ENCODE results near the gene METRNL. TPM values are rescaled to one million over a fixed set of nuclear protein-coding genes. Genes with fewer than 3 reads are reported as not detected.

The METRNL gene
- total RNA-seq, 1 experiment from 2014 or later = 30.6 TPM

- intact Hi-C loops (cut with micrococcal nuclease) = no loop called here
- ATAC-seq = no peak
Observed at GRCh38 chr17:83068641-83069570, 10.5 kb upstream of the METRNL start.

GRCh38 chr17:83069571-83069906, 9.9 kb upstream of the METRNL start:
- peaks cover 15% of the 10 kb centered on the region for H3K4me1 ChIP-seq (ENCODE audit: insufficient read depth, low read length)

More at GRCh38 chr17:83068641-83069570, 10.5 kb upstream of the METRNL start:
- Histone ChIP-seq H4K20me1 (ENCODE audit: low read length) (no peaks in the 10 kb centered on the region), H3K4me3 (ENCODE audit: low read length) (no peak overlapping the region), H3K9ac (ENCODE audit: low read length) (no peak overlapping the region), H3K27ac (ENCODE audit: low read length) (no peak overlapping the region), H3F3A (ENCODE audit: low read length, unreplicated experiment) (no peaks in the 10 kb centered on the region), H3K9me2 (replicated peaks; ENCODE audit: low read length) (no peaks in the 10 kb centered on the region), H3K4me1 (ENCODE audit: insufficient read depth, low read length) (peaks cover 17% of the 10 kb centered on the region), H3K27me3 (ENCODE audit: low read length) (no peaks in the 10 kb centered on the region), H3K79me2 (ENCODE audit: low read length) (no peaks in the 10 kb centered on the region), H3K36me3 (ENCODE audit: low read depth, low read length) (no peaks in the 10 kb centered on the region), H2AFZ (ENCODE audit: low read length) (no peak overlapping the region), H3K4me2 (ENCODE audit: low read length) (no peak overlapping the region), H3K9me3 (ENCODE audit: low read length) (no peaks in the 10 kb centered on the region)
- TF ChIP-seq EZH2phosphoT487 (IDR thresholded peaks at IDR 0.05; ENCODE audit: borderline replicate concordance, low read length) (no peak), EZH2 (IDR thresholded peaks at IDR 0.05; ENCODE audit: low read length, unreplicated experiment) (no peak), CTCF (conservative IDR thresholded peaks at IDR 0.05; ENCODE audit: low read depth, low read length) (no peak)
- DNase-seq = no peak
- BruUV-seq (replicated peaks) = no TSS peak
- CTCF ChIA-PET = no interaction called here
- POLR2A ChIA-PET (ENCODE audit: unreplicated experiment) = no interaction called here

More at GRCh38 chr17:83069571-83069906, 9.9 kb upstream of the METRNL start:
- Histone ChIP-seq H2AFZ (ENCODE audit: low read length) (no peak overlapping the region), H3K4me2 (ENCODE audit: low read length) (no peak overlapping the region), H3K27me3 (ENCODE audit: low read length) (no peaks in the 10 kb centered on the region), H3K9me2 (replicated peaks; ENCODE audit: low read length) (no peaks in the 10 kb centered on the region), H3K27ac (ENCODE audit: low read length) (no peak overlapping the region), H3K79me2 (ENCODE audit: low read length) (no peaks in the 10 kb centered on the region), H3K9me3 (ENCODE audit: low read length) (no peaks in the 10 kb centered on the region), H3K4me3 (ENCODE audit: low read length) (no peak overlapping the region), H3F3A (ENCODE audit: low read length, unreplicated experiment) (no peaks in the 10 kb centered on the region), H3K9ac (ENCODE audit: low read length) (no peak overlapping the region), H3K36me3 (ENCODE audit: low read depth, low read length) (no peaks in the 10 kb centered on the region), H4K20me1 (ENCODE audit: low read length) (no peaks in the 10 kb centered on the region)
- no peak for ATAC-seq
- ChIA-PET POLR2A (ENCODE audit: unreplicated experiment) (no interaction called here), CTCF (no interaction called here)
- BruUV-seq (replicated peaks) = no TSS peak
- no peak for DNase-seq
- TF ChIP-seq EZH2phosphoT487 (IDR thresholded peaks at IDR 0.05; ENCODE audit: borderline replicate concordance, low read length) = no peak
- no peak for TF ChIP-seq EZH2 (IDR thresholded peaks at IDR 0.05; ENCODE audit: low read length, unreplicated experiment)
- TF ChIP-seq CTCF (conservative IDR thresholded peaks at IDR 0.05; ENCODE audit: low read depth, low read length) = no peak
- intact Hi-C loops (cut with micrococcal nuclease) = no loop called here

All from PC-3 (cell line).